ENCODE data around the gene ZNF423. TPM values are rescaled to one million over a fixed set of nuclear protein-coding genes. Genes with fewer than 3 reads are reported as not detected.

ZNF423 gene
- polyA plus RNA-seq, 1 donor from 2014 or later: 4.5 TPM

GRCh38 chr16:49738001-49738400 is 117.9 kb downstream of the ZNF423 start:
- Histone ChIP-seq H3K36me3 (ENCODE audit: insufficient read depth, low read length) (no peaks in the 10 kb centered on the region), H3K9ac (ENCODE audit: low read length) (no peak overlapping the region), H3F3A (ENCODE audit: insufficient read depth, low read length, poor library complexity, severe bottlenecking) (no peaks in the 10 kb centered on the region), H3K4me3 (ENCODE audit: low read length) (no peak overlapping the region), H3K9me3 (ENCODE audit: low read length) (no peaks in the 10 kb centered on the region), H2AFZ (ENCODE audit: low read depth, low read length) (no peak overlapping the region), H3K79me2 (replicated peaks; ENCODE audit: insufficient read depth, low read length) (peaks cover 12% of the 10 kb centered on the region), H4K20me1 (ENCODE audit: insufficient read depth) (no peaks in the 10 kb centered on the region), H3K27me3 (ENCODE audit: insufficient read depth, low read depth, low read length) (no peaks in the 10 kb centered on the region), H3K27ac (ENCODE audit: low read length) (no peak overlapping the region), H3K9me2 (ENCODE audit: insufficient read depth, low read length) (no peaks in the 10 kb centered on the region), H3K4me2 (ENCODE audit: low read length) (no peak overlapping the region)
- TF ChIP-seq SMC3 (conservative IDR thresholded peaks at IDR 0.05; ENCODE audit: poor library complexity) (no peak), CTCF (IDR thresholded peaks at IDR 0.05; ENCODE audit: poor library complexity, severe bottlenecking) (no peak), MXI1 (conservative IDR thresholded peaks at IDR 0.05; ENCODE audit: poor library complexity, severe bottlenecking) (no peak), RAD21 (conservative IDR thresholded peaks at IDR 0.05) (no peak), EZH2 (IDR thresholded peaks at IDR 0.05; ENCODE audit: borderline replicate concordance, insufficient read depth, low read length, poor library complexity, severe bottlenecking) (no peak), POLR2AphosphoS5 (IDR thresholded peaks at IDR 0.05) (no peak), TAF1 (IDR thresholded peaks at IDR 0.05; ENCODE audit: low read depth) (no peak), REST (IDR thresholded peaks at IDR 0.05; ENCODE audit: borderline replicate concordance) (no peak), EP300 (conservative IDR thresholded peaks at IDR 0.05; ENCODE audit: poor library complexity, severe bottlenecking) (no peak)

GRCh38 chr16:49737541-49737940 is 118.4 kb downstream of the ZNF423 start:
- Histone ChIP-seq H3K4me2 (ENCODE audit: low read length) (no peak overlapping the region), H3K9me3 (ENCODE audit: low read length) (no peaks in the 10 kb centered on the region), H3K9ac (ENCODE audit: low read length) (no peak overlapping the region), H3F3A (ENCODE audit: insufficient read depth, low read length, poor library complexity, severe bottlenecking) (no peaks in the 10 kb centered on the region), H2AFZ (ENCODE audit: low read depth, low read length) (no peak overlapping the region), H4K20me1 (ENCODE audit: insufficient read depth) (no peaks in the 10 kb centered on the region), H3K27ac (ENCODE audit: low read length) (no peak overlapping the region), H3K27me3 (ENCODE audit: insufficient read depth, low read depth, low read length) (no peaks in the 10 kb centered on the region), H3K4me3 (ENCODE audit: low read length) (no peak overlapping the region), H3K79me2 (replicated peaks; ENCODE audit: insufficient read depth, low read length) (peaks cover 12% of the 10 kb centered on the region), H3K9me2 (ENCODE audit: insufficient read depth, low read length) (no peaks in the 10 kb centered on the region), H3K36me3 (ENCODE audit: insufficient read depth, low read length) (no peaks in the 10 kb centered on the region)
- TF ChIP-seq SMC3 (conservative IDR thresholded peaks at IDR 0.05; ENCODE audit: poor library complexity): no peak
- no peak for TF ChIP-seq POLR2AphosphoS5 (IDR thresholded peaks at IDR 0.05)
- TF ChIP-seq REST (IDR thresholded peaks at IDR 0.05; ENCODE audit: borderline replicate concordance): no peak
- no peak for TF ChIP-seq MXI1 (conservative IDR thresholded peaks at IDR 0.05; ENCODE audit: poor library complexity, severe bottlenecking)
